ENCODE data around the gene REV1. TPM values are rescaled to one million over a fixed set of nuclear protein-coding genes. Genes with fewer than 3 reads are reported as not detected.
"Not testable (repeated sequence)": the region's sequence is repeated elsewhere in the genome, so short reads cannot be mapped to it uniquely, and the experiment has no call there.

Gene REV1
- total and polyA plus RNA-seq, 11 donors, result 14.7 to 76.1 (median 32.2) TPM

DNA sequence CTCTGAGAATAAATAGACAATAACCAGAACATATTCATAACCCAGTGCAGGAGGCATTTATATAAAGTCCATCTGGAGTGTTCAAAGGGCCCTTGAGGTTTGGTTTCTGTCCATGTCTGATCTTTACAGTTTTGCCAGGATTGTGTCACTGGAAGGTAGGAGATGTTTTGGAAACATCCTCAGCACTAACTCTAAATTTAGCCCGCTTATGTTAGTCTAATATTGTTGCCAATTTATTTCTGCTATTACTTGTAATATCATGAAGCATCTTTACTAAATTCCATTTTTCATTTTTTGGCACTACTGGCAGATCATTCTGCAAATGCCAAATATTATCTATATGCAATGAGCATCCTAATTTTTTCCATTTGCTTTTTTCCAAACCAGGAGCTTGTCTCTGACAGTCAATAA, 22.4 kb upstream of the REV1 start:
- WGBS, 4 donors, result 25 to 43% (median 33%) methylated on average over 1 of the region's 1 CpG
- DNase-seq, result peak in 1 of 5 donors; percentile 27
- intact Hi-C loops (cut with DNase I), result no loop called here
- Histone ChIP-seq H3K9me3 (no peaks in the 10 kb centered on the region), H3K27ac (peak overlapping the region in 11 of 12 donors; percentile 34 to 79 (median 51)), H3K27me3 (no peaks in the 10 kb centered on the region), H3K36me3 (no peaks in the 10 kb centered on the region), H3K4me1 (peaks cover 0 to 23% (median 8%) of the 10 kb centered on the region in 12 donors), H3K4me3 (no peak overlapping the region)
- TF ChIP-seq POLR2A (IDR thresholded peaks at IDR 0.05), result no peak
- TF ChIP-seq, protein P1, sequence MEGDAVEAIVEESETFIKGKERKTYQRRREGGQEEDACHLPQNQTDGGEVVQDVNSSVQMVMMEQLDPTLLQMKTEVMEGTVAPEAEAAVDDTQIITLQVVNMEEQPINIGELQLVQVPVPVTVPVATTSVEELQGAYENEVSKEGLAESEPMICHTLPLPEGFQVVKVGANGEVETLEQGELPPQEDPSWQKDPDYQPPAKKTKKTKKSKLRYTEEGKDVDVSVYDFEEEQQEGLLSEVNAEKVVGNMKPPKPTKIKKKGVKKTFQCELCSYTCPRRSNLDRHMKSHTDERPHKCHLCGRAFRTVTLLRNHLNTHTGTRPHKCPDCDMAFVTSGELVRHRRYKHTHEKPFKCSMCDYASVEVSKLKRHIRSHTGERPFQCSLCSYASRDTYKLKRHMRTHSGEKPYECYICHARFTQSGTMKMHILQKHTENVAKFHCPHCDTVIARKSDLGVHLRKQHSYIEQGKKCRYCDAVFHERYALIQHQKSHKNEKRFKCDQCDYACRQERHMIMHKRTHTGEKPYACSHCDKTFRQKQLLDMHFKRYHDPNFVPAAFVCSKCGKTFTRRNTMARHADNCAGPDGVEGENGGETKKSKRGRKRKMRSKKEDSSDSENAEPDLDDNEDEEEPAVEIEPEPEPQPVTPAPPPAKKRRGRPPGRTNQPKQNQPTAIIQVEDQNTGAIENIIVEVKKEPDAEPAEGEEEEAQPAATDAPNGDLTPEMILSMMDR (IDR thresholded peaks at IDR 0.05), result no peak
- ATAC-seq, result peak; percentile 81 to 89 (median 84)

DNA sequence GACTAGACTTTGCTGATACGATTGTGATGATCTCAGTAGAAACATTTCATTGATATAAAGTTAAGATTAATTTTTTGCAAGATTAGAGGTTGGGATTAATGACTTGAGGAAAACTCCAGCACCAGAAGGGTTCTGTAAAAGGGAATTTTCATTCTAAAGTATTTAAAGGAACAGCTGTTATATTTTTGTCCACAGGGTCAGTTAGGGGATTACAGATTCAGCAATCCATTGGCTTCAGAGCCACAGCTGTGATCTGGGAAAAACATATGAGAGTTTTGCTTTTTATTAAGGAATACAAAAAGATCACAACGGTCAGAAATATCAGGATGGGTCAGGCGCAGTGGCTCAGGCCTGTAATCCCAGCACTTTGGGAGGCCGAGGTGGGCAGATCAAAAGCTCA, 19.6 kb upstream of the REV1 start:
- ATAC-seq (no peak), DNase-seq (no peak)
- no peak overlapping the region for H3K4me3 ChIP-seq
- H3K9me3 ChIP-seq, result no peaks in the 10 kb centered on the region
- no peaks in the 10 kb centered on the region for H3K36me3 ChIP-seq
- intact Hi-C loops (cut with DNase I), result no loop called here
- 78 to 91% (median 84%) methylated on average over 4 of the region's 4 CpGs for WGBS, 4 donors
- H3K27me3 ChIP-seq, result no peaks in the 10 kb centered on the region
- TF ChIP-seq, protein P1 (IDR thresholded peaks at IDR 0.05), result no peak
- TF ChIP-seq POLR2A (IDR thresholded peaks at IDR 0.05), result no peak
- H3K27ac ChIP-seq, result no peak overlapping the region
- H3K4me1 ChIP-seq, result peaks cover 0 to 23% (median 8%) of the 10 kb centered on the region in 12 donors

DNA sequence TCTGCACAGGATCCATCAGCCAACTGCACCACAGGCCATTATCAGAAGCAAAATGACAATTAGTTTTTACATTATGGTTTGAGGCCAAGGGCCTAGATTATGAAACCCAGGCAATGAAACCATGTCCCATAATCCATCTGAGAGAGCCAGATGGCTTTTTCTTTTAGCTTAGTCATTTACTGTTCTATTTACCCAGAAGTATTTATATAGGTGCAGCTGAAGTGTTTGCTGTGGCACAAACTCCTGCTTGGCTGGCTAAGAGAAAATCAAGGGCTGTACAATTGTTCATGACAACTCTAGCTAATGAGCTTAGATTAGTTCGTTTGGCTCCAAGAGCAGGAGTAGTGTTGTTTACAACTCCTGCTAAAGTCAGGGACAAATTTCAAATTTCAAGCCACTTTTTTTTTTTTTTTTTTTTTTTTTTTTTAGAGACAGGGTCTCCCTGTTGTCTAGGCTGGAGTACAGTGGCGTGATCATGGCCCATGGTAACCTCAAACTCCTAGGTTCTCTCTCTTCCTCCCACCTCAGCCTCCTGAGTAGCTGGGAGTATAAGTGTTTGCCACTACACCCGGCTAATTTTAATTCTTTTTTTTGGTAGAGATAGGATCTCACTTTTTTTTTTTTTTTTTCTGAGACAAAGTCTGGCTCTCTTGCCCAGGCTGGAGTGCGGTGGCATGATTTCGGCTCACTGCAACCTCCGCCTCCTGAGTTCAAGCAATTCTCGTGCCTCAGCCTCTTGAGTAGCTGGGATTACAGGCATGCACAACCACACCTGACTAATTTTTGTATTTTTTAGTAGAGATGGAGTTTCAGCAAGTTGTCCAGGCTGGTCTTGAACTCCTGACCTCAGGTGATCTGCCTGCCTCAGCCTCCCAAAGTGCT, 18.4 kb upstream of the REV1 start:
- Histone ChIP-seq H3K4me1 (peaks cover 0 to 23% (median 8%) of the 10 kb centered on the region in 12 donors), H3K9me3 (no peaks in the 10 kb centered on the region), H3K36me3 (no peaks in the 10 kb centered on the region), H3K4me3 (no peak overlapping the region), H3K27ac (peak overlapping the region in 7 of 12 donors; percentile 3 to 49 (median 22)), H3K27me3 (no peaks in the 10 kb centered on the region)
- 59 to 78% (median 73%) methylated on average over 7 of the region's 7 CpGs for WGBS, 4 donors
- no peak for DNase-seq
- intact Hi-C loops (cut with DNase I), result no loop called here
- peak in 1 of 4 donors; percentile 42 for ATAC-seq
- TF ChIP-seq, protein P1 (IDR thresholded peaks at IDR 0.05), result no peak
- no peak for TF ChIP-seq POLR2A (IDR thresholded peaks at IDR 0.05)

DNA sequence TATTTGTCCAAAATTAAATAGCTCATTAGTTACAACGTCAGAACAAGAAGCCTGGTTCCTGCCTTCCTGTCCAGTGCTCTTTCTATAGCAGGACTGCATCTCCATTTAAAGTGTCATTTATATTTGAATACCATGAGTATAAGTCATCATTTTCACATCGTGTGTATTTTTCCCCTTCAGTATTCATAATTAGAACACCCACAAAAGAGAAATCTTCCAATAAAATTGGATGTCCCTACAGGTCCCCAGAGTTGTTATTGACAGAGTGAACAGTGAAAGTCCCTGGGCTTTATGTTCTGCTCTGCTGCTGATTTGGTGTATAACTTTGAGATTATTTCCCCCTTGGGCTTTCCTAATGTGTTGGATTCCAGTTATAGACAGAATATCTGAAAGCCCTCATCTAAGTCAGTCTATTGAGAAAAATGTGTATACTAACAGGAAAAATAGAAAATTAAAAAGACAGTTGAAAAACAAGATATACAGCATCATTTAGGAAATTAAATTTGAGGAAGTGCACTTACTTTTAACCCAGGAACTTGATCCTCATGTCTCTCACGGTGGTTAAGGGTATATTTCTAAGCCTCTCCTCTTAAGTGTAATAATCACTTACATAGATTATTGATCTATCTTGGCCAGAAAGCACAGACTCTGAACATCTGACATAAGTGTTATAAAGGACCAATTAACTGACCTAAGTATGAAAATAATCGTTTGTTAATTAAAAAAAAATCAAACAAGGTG, 15.2 kb upstream of the REV1 start:
- peaks cover 0 to 3% (median 0%) of the 10 kb centered on the region in 9 donors for H3K27me3 ChIP-seq
- ATAC-seq, result no peak
- no peak overlapping the region for H3K27ac ChIP-seq

GRCh38 chr2:99503662-99504416, 14.0 kb upstream of the REV1 start:
- H3K9me3 ChIP-seq; intact Hi-C loops (cut with DNase I); H3K27me3 ChIP-seq; H3K4me1 ChIP-seq; H3K4me3 ChIP-seq; ATAC-seq; DNase-seq; H3K36me3 ChIP-seq; H3K27ac ChIP-seq: not testable (repeated sequence)
- WGBS, 4 donors, result 92 to 95% (median 93%) methylated on average over 8 of the region's 8 CpGs

More for the DNA sequence above, 15.2 kb upstream of the REV1 start:
- H3K36me3 ChIP-seq, result no peaks in the 10 kb centered on the region
- intact Hi-C loops (cut with DNase I), result no loop called here
- TF ChIP-seq POLR2A (IDR thresholded peaks at IDR 0.05), result no peak
- TF ChIP-seq, protein P1 (IDR thresholded peaks at IDR 0.05), result no peak
- DNase-seq, result no peak
- WGBS, 4 donors, result 43 to 56% (median 51%) methylated on average over 4 of the region's 4 CpGs
- no peak overlapping the region for H3K4me3 ChIP-seq
- H3K9me3 ChIP-seq, result no peaks in the 10 kb centered on the region
- peaks cover 0 to 8% (median 0%) of the 10 kb centered on the region in 12 donors for H3K4me1 ChIP-seq
